SK-N-SH (cell line): ENCODE measurements around the gene RGS9. TPM values are rescaled to one million over a fixed set of nuclear protein-coding genes. Genes with fewer than 3 reads are reported as not detected.

ENCODE experiments used
- CTCF ChIA-PET: fragments of 300-600, 350-600 bp; formaldehyde crosslinking; extraction: SDS; loops from one replicate; lab custom pipeline; 2021; lab: Yijun Ruan, JAX
- POLR2A ChIA-PET: fragments of 350-600 bp; sonication (Branson Sonifier 250); formaldehyde crosslinking; extraction: SDS; loops from one replicate; lab custom pipeline; 2020; ENCODE audit warnings: antibody characterized with exemption, inconsistent platforms; lab: Yijun Ruan, JAX
- DNase-seq: peaks from one replicate; pipeline ENCODE4 v3.0.0; 2012
- H2AFZ ChIP-seq: fragments of 200-600 bp; sonication (generic); 2 replicates; pipeline ENCODE4 v1.8.1; 2016; ENCODE audit warnings: antibody characterized with exemption, mild to moderate bottlenecking, low read depth
- H3F3A ChIP-seq: fragments of 200-600 bp; sonication (generic); replicated peaks from 2 replicates; pipeline ENCODE3; 2016; ENCODE audit warnings: antibody characterized with exemption, mild to moderate bottlenecking; ENCODE audit not compliant: insufficient read depth
- H3K27ac ChIP-seq, 2 experiments: fragments of 200-500 bp in 1 of 2; fragments of 200-600 bp in 1 of 2; sonication (Bioruptor generic) in 1 of 2; sonication (generic), shearing (Covaris generic) in 1 of 2; 2 replicates each; pipeline versions ENCODE4 v1.5.1 to v1.6.1; 2014 to 2016; ENCODE audit warnings: low read depth in 2 of 2, inconsistent platforms in 1 of 2, low read length in 1 of 2, mild to moderate bottlenecking in 1 of 2, mixed read lengths in 1 of 2
- H3K27me3 ChIP-seq: fragments of 200-600 bp; sonication (generic), shearing (Covaris generic); 2 replicates; pipeline ENCODE4 v1.6.1; 2016; ENCODE audit warnings: mixed run types; ENCODE audit not compliant: insufficient read depth
- H3K36me3 ChIP-seq, 2 experiments: fragments of 200-500 bp in 1 of 2; fragments of 200-600 bp in 1 of 2; sonication (Bioruptor generic) in 1 of 2; sonication (generic) in 1 of 2; replicated peaks in 1 of 2; 2 replicates each; pipeline versions ENCODE3 to v1.5.1; 2014 to 2016; ENCODE audit warnings: low read length in 1 of 2, mild to moderate bottlenecking in 1 of 2; ENCODE audit not compliant: insufficient read depth in 2 of 2, control insufficient read depth in 1 of 2
- H3K4me1 ChIP-seq, 2 experiments: fragments of 200-500 bp in 1 of 2; fragments of 200-600 bp in 1 of 2; sonication (Bioruptor generic) in 1 of 2; sonication (generic), shearing (Covaris generic) in 1 of 2; 2 replicates each; pipeline versions ENCODE4 v1.5.1 to v1.6.1; 2014 to 2016; ENCODE audit warnings: low read depth in 1 of 2, low read length in 1 of 2, mixed run types in 1 of 2; ENCODE audit not compliant: insufficient read depth in 2 of 2, control insufficient read depth in 1 of 2
- H3K4me2 ChIP-seq: fragments of 200-600 bp; sonication (generic), shearing (Covaris generic); 2 replicates; pipeline ENCODE4 v1.6.1; 2017; ENCODE audit warnings: mixed run types
- H3K4me3 ChIP-seq, 2 experiments: fragments of 200-500 bp in 1 of 2; fragments of 200-600 bp in 1 of 2; sonication (Bioruptor generic) in 1 of 2; sonication (generic), shearing (Covaris generic) in 1 of 2; 2 replicates each; pipeline versions ENCODE4 v1.5.1 to v1.8.1; 2014 to 2016; ENCODE audit warnings: low read depth in 2 of 2, inconsistent platforms in 1 of 2, low read length in 1 of 2, mild to moderate bottlenecking in 1 of 2, mixed read lengths in 1 of 2, moderate library complexity in 1 of 2
- H3K79me2 ChIP-seq: fragments of 200-600 bp; sonication (generic); 2 replicates; pipeline ENCODE4 v1.8.1; 2017; ENCODE audit warnings: mild to moderate bottlenecking; ENCODE audit not compliant: insufficient read depth
- H3K9ac ChIP-seq: fragments of 200-600 bp; sonication (generic); 2 replicates; pipeline ENCODE4 v1.6.1; 2017; ENCODE audit warnings: mixed run types
- H3K9me2 ChIP-seq: fragments of 200-600 bp; sonication (generic); 2 replicates; pipeline ENCODE4 v1.6.1; 2017; ENCODE audit warnings: mixed run types
- H3K9me3 ChIP-seq: fragments of 200-600 bp; sonication (generic); 2 replicates; pipeline ENCODE4 v1.6.1; 2017; ENCODE audit warnings: mixed run types, mild to moderate bottlenecking, moderate library complexity
- H4K20me1 ChIP-seq: fragments of 200-600 bp; sonication (generic); 2 replicates; pipeline ENCODE4 v1.6.1; 2017; ENCODE audit warnings: mild to moderate bottlenecking, mixed run types; ENCODE audit not compliant: insufficient read depth
- EP300 ChIP-seq, 2 experiments: IDR thresholded peaks; 2 replicates each; pipeline versions ENCODE4 v1.4.0 to v1.6.1; 2012; ENCODE audit warnings: borderline replicate concordance in 1 of 2, low read depth in 1 of 2, low read length in 1 of 2
- EZH2phosphoT487 ChIP-seq: fragments of 200-600 bp; sonication (generic); IDR thresholded peaks from 2 replicates; pipeline ENCODE4 v1.6.1; 2017; ENCODE audit warnings: low read depth, mixed run types, mild to moderate bottlenecking, antibody characterized with exemption, moderate library complexity, borderline replicate concordance
- GATA2 ChIP-seq: sonication (generic); formaldehyde crosslinking; IDR thresholded peaks from 2 replicates; pipeline ENCODE4 v1.5.0; 2020; ENCODE audit warnings: mild to moderate bottlenecking, missing genetic modification reagents
- RAD21 ChIP-seq: IDR thresholded peaks from 2 replicates; pipeline ENCODE4 v1.6.1; 2012; ENCODE audit warnings: mild to moderate bottlenecking, low read length
- RFX5 ChIP-seq: IDR thresholded peaks from 2 replicates; pipeline ENCODE4 v1.6.1; 2012; ENCODE audit warnings: mild to moderate bottlenecking, improper control_type of control experiment, low read length
- USF1 ChIP-seq: IDR thresholded peaks from 2 replicates; pipeline ENCODE4 v1.4.0; 2012; ENCODE audit warnings: low read depth, borderline replicate concordance
- USF2 ChIP-seq: fragments of 150-350 bp; IDR thresholded peaks from 2 replicates; pipeline ENCODE4 v1.6.1; 2017; ENCODE audit warnings: antibody characterized with exemption, low read length, low read depth, borderline replicate concordance
- WGBS: methylation state at CpG from one replicate; pipeline ENCODE4 v1.1.6; 2017; ENCODE audit warnings: low lambda C conversion rate; 5-methylcytosine and 5-hydroxymethylcytosine counted together
- polyA plus RNA-seq, 3 experiments: library from polyadenylated mRNA; depleted of rRNA; stranded (reverse); fragments of >200 nt; gene quantifications; 2 replicates each; pipeline ENCODE4 v1.2.3, GENCODE V29; 2012
- TF ChIP-seq, protein P1 (sequence below): IDR thresholded peaks from 2 replicates; pipeline ENCODE4; 2012
- TF ChIP-seq, protein P2 (sequence below): IDR thresholded peaks from 2 replicates; pipeline ENCODE4 v1.6.1; 2012; ENCODE audit warnings: mild to moderate bottlenecking, low read depth, low read length, moderate library complexity

Gene RGS9
- polyA plus RNA-seq, 1 of the 3 experiments (the other 2 are of a cell fraction): 1.4 TPM

GRCh38 chr17:65171752-65172151, 34.6 kb downstream of the RGS9 start:
- H4K20me1 ChIP-seq: no peaks in the 10 kb centered on the region
- WGBS: 72% methylated on average over 4 of the region's 4 CpGs
- H3K27ac ChIP-seq: peak overlapping the region in 1 of 2 experiments; percentile 56; a peak in 1 of 4 replicates
- H2AFZ ChIP-seq: no peak overlapping the region
- H3K4me2 ChIP-seq: no peak overlapping the region
- POLR2A ChIA-PET: no interaction called here
- H3K27me3 ChIP-seq: no peaks in the 10 kb centered on the region
- TF ChIP-seq RAD21 (0 out of 2 replicates have a peak, but pooled peaks have one; percentile 9), GATA2 (peak; percentile 54; the same call in 1 of the 2 replicates), RFX5 (no peak), EP300 (IDR thresholded peaks at IDR 0.05; ENCODE audit: borderline replicate concordance in 1 of 2, low read depth in 1 of 2, low read length in 1 of 2) (peak in 1 of 2 experiments; percentile 41; a peak in 1 of 4 replicates), EZH2phosphoT487 (no peak), USF2 (no peak), USF1 (no peak)
- TF ChIP-seq, protein P1, sequence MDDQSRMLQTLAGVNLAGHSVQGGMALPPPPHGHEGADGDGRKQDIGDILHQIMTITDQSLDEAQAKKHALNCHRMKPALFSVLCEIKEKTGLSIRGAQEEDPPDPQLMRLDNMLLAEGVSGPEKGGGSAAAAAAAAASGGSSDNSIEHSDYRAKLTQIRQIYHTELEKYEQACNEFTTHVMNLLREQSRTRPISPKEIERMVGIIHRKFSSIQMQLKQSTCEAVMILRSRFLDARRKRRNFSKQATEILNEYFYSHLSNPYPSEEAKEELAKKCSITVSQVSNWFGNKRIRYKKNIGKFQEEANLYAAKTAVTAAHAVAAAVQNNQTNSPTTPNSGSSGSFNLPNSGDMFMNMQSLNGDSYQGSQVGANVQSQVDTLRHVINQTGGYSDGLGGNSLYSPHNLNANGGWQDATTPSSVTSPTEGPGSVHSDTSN: no peak
- TF ChIP-seq, protein P2, sequence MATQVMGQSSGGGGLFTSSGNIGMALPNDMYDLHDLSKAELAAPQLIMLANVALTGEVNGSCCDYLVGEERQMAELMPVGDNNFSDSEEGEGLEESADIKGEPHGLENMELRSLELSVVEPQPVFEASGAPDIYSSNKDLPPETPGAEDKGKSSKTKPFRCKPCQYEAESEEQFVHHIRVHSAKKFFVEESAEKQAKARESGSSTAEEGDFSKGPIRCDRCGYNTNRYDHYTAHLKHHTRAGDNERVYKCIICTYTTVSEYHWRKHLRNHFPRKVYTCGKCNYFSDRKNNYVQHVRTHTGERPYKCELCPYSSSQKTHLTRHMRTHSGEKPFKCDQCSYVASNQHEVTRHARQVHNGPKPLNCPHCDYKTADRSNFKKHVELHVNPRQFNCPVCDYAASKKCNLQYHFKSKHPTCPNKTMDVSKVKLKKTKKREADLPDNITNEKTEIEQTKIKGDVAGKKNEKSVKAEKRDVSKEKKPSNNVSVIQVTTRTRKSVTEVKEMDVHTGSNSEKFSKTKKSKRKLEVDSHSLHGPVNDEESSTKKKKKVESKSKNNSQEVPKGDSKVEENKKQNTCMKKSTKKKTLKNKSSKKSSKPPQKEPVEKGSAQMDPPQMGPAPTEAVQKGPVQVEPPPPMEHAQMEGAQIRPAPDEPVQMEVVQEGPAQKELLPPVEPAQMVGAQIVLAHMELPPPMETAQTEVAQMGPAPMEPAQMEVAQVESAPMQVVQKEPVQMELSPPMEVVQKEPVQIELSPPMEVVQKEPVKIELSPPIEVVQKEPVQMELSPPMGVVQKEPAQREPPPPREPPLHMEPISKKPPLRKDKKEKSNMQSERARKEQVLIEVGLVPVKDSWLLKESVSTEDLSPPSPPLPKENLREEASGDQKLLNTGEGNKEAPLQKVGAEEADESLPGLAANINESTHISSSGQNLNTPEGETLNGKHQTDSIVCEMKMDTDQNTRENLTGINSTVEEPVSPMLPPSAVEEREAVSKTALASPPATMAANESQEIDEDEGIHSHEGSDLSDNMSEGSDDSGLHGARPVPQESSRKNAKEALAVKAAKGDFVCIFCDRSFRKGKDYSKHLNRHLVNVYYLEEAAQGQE: no peak
- TF ChIP-seq, all 33 proteins: peak for 3
- H3K36me3 ChIP-seq: no peaks in the 10 kb centered on the region
- H3K79me2 ChIP-seq: no peaks in the 10 kb centered on the region
- H3K4me3 ChIP-seq: no peak overlapping the region
- H3K9me3 ChIP-seq: no peaks in the 10 kb centered on the region
- no peaks in the 10 kb centered on the region for H3K9me2 ChIP-seq
- no peak overlapping the region for H3K9ac ChIP-seq
- H3F3A ChIP-seq: no peaks in the 10 kb centered on the region
- H3K4me1 ChIP-seq: peaks cover 0 to 22% of the 10 kb centered on the region in 2 experiments; a peak in 2 of 4 replicates
- CTCF ChIA-PET: interaction anchor here (0.9 to 6.2 kb wide), 6 partner anchors 12 to 71 kb away, joined by 3 to 52 read pairs (median 4); partner anchors contain the start of gene RGS9
- no peak for DNase-seq
